Liver (tissue), 3 donors: ENCODE data around the gene JMJD1C.

Experiments
- CTCF ChIP-seq: fragments of 150-350 bp; IDR thresholded peaks from 2 replicates; pipeline ENCODE4 v1.5.1; 2017; ENCODE audit warnings: improper control_type of control experiment, low read depth, low read length; ENCODE audit not compliant: missing input control
- MAX ChIP-seq: IDR thresholded peaks from 2 replicates; pipeline ENCODE4 v1.6.1; 2016; ENCODE audit warnings: antibody characterized with exemption
- SP1 ChIP-seq: IDR thresholded peaks from 2 replicates; pipeline ENCODE4 v1.6.1; 2018; ENCODE audit warnings: antibody characterized with exemption, mild to moderate bottlenecking
- ZBTB33 ChIP-seq: IDR thresholded peaks from 2 replicates; pipeline ENCODE4 v1.6.1; 2016; ENCODE audit warnings: antibody characterized with exemption
- donor health status: healthy.
- donor health status: healthy.

GRCh38 chr10:63474488-63474887 lies 8.7 kb upstream of the JMJD1C start:
- TF ChIP-seq SP1 (no peak), CTCF (no peak), MAX (no peak), ZBTB33 (no peak)
